ENCODE results near the gene PPP2R5C. TPM values are rescaled to one million over a fixed set of nuclear protein-coding genes. Genes with fewer than 3 reads are reported as not detected.

PPP2R5C gene
- total and polyA plus RNA-seq, 9 of the 15 experiments (the other 6 are each of a cell fraction or from before 2014, with no cell fraction given): 284 to 617 (median 395) TPM

DNA sequence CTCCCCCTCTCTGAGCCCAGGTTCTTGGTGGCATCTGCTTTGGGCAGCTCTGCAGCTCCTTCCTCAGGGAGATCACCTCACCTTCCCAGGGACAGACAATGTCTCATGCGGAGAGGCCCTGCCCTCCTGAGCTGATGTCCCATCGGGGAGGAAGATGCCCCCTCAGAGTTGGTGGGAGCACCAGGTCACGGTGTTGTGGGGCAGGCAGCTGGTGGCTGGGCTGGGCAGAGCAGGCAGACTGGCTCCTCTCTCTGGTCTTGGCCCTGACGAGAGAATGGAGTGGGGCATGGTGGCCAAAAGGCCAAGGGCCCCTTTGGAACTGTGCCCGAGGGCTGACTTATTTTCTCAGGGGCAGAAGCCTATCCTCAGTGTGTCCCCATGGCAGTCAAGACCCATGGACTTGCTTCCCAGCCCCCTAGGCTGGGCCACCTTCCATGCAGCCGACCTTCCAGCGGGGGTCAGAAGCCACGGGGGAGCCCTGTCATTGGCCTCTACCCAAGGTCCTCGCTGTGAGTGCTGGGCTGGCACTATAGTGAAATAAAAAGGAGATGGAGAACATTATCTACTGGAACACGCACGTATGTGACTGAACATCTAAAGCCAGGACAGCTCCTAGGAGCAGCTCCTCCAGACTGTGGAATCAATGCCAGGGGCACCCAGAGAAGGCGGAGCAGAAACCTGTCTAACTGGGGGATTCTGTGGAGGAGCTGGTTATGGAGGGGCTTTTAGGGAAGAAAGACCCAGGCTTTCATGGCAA lies 21.9 kb downstream of the PPP2R5C start:
- H3K9me1 ChIP-seq (ENCODE audit: control insufficient read depth, insufficient read depth, low read length): no peaks in the 10 kb centered on the region
- FAIRE-seq (no peak), DNase-seq (ENCODE audit: extremely low read depth in 1 of 4, low spot score in 3 of 4) (no peak), ATAC-seq (no peak)
- no peak overlapping the region for H3K4me3 ChIP-seq
- no peak overlapping the region for H3K4me2 ChIP-seq (ENCODE audit: insufficient read depth, low read length)
- intact Hi-C loops (cut with micrococcal nuclease): no loop called here
- ChIA-PET CTCF (ENCODE audit: low intra/inter-chr PET ratio) (no interaction called here), POLR2A (interaction anchor here (1.0 kb wide), 1 partner anchor 10 kb away, joined by 3 read pairs; no protein-coding TSS in a partner anchor)
- no peaks in the 10 kb centered on the region for H3K27me3 ChIP-seq (ENCODE audit: control insufficient read depth in 2 of 2, insufficient read depth in 2 of 2, low read length in 2 of 2)
- no peak overlapping the region for H3K9ac ChIP-seq (ENCODE audit: insufficient read depth in 1 of 2, low read depth in 2 of 2, low read length in 2 of 2)
- peaks cover 0 to 4% of the 10 kb centered on the region in 2 experiments; a peak in 2 of 5 replicates for H3K4me1 ChIP-seq (replicated peaks in 1 of 2; ENCODE audit: control insufficient read depth in 2 of 2, insufficient read depth in 2 of 2, low read length in 2 of 2)
- H3K36me3 ChIP-seq (ENCODE audit: control insufficient read depth, insufficient read depth, low read length): peaks cover 62% of the 10 kb centered on the region; the same call in 2 of the 3 replicates
- TF ChIP-seq RFX7 (CRISPR knock-in tag; IDR thresholded peaks at IDR 0.05): no peak
- no peak for TF ChIP-seq IFI16 (CRISPR knock-in tag; IDR thresholded peaks at IDR 0.05)
- TF ChIP-seq YY1 (IDR thresholded peaks at IDR 0.05; ENCODE audit: borderline replicate concordance in 1 of 3, control insufficient read depth in 1 of 3, extremely low read depth in 1 of 3, insufficient read depth in 3 of 3, insufficient read length in 1 of 3, insufficient replicate concordance in 2 of 3, low read depth in 1 of 3, low read length in 2 of 3): no peak
- TF ChIP-seq ZKSCAN3 (CRISPR knock-in tag; IDR thresholded peaks at IDR 0.05): no peak
- TF ChIP-seq ZNF551 (CRISPR knock-in tag; IDR thresholded peaks at IDR 0.05): no peak
- TF ChIP-seq MAFG (tag; conservative IDR thresholded peaks at IDR 0.05): no peak
- no peak for TF ChIP-seq ZNF316 (IDR thresholded peaks at IDR 0.05)
- TF ChIP-seq PRMT5 (CRISPR knock-in tag; IDR thresholded peaks at IDR 0.05): no peak
- TF ChIP-seq, protein P1, sequence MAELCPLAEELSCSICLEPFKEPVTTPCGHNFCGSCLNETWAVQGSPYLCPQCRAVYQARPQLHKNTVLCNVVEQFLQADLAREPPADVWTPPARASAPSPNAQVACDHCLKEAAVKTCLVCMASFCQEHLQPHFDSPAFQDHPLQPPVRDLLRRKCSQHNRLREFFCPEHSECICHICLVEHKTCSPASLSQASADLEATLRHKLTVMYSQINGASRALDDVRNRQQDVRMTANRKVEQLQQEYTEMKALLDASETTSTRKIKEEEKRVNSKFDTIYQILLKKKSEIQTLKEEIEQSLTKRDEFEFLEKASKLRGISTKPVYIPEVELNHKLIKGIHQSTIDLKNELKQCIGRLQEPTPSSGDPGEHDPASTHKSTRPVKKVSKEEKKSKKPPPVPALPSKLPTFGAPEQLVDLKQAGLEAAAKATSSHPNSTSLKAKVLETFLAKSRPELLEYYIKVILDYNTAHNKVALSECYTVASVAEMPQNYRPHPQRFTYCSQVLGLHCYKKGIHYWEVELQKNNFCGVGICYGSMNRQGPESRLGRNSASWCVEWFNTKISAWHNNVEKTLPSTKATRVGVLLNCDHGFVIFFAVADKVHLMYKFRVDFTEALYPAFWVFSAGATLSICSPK (IDR thresholded peaks at IDR 0.05; ENCODE audit: borderline replicate concordance): no peak
- TF ChIP-seq, protein P2, sequence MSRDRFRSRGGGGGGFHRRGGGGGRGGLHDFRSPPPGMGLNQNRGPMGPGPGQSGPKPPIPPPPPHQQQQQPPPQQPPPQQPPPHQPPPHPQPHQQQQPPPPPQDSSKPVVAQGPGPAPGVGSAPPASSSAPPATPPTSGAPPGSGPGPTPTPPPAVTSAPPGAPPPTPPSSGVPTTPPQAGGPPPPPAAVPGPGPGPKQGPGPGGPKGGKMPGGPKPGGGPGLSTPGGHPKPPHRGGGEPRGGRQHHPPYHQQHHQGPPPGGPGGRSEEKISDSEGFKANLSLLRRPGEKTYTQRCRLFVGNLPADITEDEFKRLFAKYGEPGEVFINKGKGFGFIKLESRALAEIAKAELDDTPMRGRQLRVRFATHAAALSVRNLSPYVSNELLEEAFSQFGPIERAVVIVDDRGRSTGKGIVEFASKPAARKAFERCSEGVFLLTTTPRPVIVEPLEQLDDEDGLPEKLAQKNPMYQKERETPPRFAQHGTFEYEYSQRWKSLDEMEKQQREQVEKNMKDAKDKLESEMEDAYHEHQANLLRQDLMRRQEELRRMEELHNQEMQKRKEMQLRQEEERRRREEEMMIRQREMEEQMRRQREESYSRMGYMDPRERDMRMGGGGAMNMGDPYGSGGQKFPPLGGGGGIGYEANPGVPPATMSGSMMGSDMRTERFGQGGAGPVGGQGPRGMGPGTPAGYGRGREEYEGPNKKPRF (IDR thresholded peaks at IDR 0.05; ENCODE audit: low read depth, low read length): no peak
- no peak for TF ChIP-seq NFE2L1 (tag; IDR thresholded peaks at IDR 0.05; ENCODE audit: borderline replicate concordance, low read depth)
- H2AFZ ChIP-seq (ENCODE audit: low read depth, low read length): no peak overlapping the region
- H3K27ac ChIP-seq (ENCODE audit: extremely low read depth, low read depth, low read length): no peak overlapping the region
- in situ Hi-C loops (cut with MboI): no loop called here
- H3K79me2 ChIP-seq (ENCODE audit: control insufficient read depth, insufficient read depth, low read length): peaks cover 72% of the 10 kb centered on the region
- no peaks in the 10 kb centered on the region for H4K20me1 ChIP-seq (replicated peaks; ENCODE audit: control insufficient read depth, insufficient read depth, low read length)
- BruUV-seq (replicated peaks): no TSS peak
- WGBS (ENCODE audit: insufficient coverage, low coverage, missing lambda C conversion rate): 98% methylated on average over 7 of the region's 12 CpGs
- H3K9me3 ChIP-seq (replicated peaks; ENCODE audit: control insufficient read depth, insufficient read depth, low read depth, low read length): peaks cover 2% of the 10 kb centered on the region; the same call in 1 of the 2 replicates
